HG03342 (cell line): Measurements from ENCODE around the gene HOXB6.

Experiments
- ATAC-seq: cut with Tn5 transposase; IDR thresholded peaks from one replicate; pipeline ENCODE4 v1.9.1; 2021; ENCODE audit warnings: mild to moderate bottlenecking, moderate library complexity; ENCODE audit not compliant: unreplicated experiment

Gene HOXB6

DNA sequence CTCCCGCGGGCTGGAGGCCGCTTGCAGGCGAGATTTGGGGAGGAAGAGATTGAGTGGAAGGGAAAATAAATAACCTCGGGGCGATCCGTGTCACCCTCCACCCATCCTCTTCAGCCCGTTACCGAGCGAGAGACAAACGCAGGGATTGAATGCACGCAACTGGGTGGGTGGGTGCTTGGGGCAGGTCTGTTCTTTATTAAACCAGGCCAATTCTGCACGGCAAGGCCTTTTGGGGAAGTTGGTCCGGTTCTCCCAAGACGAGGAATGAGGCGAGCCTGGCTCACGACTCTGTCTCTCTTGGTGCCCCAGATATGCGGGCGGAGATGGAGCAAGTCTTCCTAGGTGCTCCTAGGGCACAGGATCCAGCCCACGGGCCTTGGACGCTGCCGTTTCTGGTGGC, 6.4 kb upstream of the HOXB6 start:
- ATAC-seq: no peak

GRCh38 chr17:48610282-48611211, 5.8 kb upstream of the HOXB6 start, which contains the start of gene HOXB7:
Gene HOXB7, minus strand, starts transcription at chr17:48611017. Its CDS starts 99 bp downstream, at chr17:48610918.
- no peak for ATAC-seq

- no peak for ATAC-seq
Measured at GRCh38 chr17:48609759-48610281, 5.0 kb upstream of the HOXB6 start.

DNA sequence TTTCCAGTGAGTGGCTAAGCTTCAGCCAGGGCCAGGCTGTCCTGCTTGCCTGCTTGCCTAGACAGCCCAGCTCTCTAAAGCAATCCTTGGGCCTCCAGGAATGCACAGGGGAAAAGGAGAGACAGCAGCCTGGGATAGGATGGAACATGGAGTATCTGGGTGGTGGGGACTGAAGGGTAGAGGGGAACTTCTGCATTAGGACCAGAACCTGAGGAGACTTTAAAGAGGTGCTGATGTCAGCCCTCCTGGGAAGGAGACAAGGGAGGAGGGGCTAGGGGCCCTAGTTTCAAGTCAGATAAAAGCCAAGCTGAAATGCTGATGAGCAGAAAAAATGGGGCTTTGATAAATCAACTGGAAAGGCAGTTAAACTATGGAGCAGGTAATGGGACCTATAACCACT, 4.2 kb upstream of the HOXB6 start:
- ATAC-seq: no peak

GRCh38 chr17:48608494-48608834, 3.7 kb upstream of the HOXB6 start:
- no peak for ATAC-seq

- no peak for ATAC-seq
Measured at GRCh38 chr17:48606892-48607614, 2.3 kb upstream of the HOXB6 start.

DNA sequence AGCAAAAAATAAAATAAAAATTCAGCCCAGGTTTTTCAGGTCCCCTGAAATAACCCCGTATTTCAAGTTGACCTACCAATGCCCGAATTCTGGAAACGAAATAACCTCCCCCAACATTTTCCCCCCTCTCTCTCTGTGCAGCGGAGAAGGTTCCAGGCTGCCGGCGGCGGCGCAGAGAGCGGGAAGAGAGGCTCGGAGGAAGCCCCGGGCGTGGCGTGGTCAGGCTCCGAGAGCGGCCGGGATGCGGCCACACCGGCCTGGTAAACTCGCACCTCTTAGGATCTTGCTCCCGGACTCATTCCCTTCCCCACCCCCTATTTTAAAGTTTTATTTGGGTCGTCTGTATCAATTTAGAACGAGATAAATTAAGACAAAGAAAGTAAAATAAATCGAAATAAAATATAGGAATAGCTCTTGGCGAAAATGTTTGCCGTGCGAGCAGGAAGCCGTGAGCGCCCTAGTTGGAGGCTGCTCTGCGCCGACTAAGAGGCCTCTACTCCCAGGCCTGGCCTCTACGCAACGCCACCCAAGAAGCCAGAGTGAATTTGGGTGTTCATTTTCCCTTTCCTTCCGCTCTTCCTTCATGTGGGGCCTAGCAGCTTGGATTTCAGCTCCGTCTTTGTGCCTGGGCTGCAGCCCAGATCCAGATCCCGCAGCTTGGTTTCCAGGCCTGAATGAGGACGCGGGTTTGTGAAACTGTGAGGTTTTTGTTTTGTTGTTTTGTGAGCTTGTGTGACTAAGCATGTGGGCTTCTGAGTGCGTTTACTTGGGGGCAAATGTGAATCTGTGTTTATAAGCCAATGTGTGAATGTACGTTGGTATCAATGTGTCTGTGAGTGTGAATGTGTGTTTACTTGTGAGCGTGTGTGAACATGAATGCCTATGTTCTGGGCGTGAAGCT, 1.5 kb upstream of the HOXB6 start:
- no peak for ATAC-seq

DNA sequence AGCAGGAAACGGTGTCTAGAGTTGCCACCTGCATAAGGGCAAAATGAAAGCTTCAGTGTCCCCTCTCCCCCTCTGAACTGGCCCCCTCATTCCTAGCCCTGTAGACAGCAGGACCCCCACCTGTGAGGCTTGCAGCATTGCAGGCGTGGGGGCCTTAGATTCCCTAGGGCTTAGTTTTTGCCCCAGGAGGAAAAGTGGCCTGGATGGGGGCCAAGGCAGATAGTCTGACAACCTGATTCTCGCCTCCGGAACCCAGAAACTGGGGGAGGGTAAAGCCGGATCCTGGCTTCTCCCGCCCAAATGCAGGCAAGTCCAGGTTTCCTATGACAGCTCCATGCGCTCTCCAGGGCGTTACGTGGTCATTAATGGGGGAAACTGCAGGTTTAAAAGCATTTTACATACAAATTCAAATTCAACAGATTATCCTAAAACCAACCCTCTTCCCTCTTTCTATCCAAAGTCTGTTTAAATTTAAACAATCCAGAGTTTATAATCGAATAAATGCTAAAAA, 678 bp upstream of the HOXB6 start:
- no peak for ATAC-seq

DNA sequence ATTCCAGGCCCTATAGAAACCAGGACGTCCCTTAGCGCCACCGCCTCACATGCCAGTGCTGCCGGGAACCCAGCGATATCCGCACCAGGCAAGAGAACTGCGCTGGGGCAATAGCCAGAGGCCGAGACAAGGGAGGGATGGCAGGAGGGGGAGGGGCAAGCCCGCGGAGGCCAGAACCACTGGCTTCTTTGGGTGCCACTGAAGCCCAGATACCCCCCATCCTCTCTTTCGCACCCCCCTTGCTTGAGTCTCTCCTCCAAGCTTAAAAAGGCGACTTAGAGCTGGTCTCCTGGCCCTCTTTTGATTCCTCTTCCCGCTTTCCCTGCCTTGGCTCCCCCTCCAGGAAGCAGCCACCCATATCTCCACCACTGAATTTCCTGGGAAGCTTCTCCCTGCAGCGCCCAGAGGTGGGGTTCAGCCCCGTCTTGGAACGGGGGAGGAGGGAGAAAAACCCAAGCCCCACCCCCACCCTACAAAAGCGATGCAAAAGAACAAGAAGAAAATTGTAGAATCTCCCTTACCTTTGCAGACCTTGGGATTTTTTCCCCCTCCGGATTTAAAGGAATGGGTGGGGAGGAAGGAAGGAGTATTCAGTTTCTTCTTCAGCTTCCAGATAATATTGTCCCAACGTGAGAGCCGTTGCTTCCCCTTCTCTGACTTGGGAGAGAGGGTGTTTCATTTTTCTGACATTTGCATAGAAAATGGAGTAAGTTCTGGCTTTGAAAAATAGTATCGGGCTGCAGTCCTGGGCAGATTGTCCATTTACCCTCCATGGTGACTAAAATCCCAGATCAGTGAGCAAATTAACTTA, 622 bp downstream of the HOXB6 start:
- no peak for ATAC-seq

- ATAC-seq: no peak
Measured at GRCh38 chr17:48601539-48602425, 3.0 kb downstream of the HOXB6 start.

DNA sequence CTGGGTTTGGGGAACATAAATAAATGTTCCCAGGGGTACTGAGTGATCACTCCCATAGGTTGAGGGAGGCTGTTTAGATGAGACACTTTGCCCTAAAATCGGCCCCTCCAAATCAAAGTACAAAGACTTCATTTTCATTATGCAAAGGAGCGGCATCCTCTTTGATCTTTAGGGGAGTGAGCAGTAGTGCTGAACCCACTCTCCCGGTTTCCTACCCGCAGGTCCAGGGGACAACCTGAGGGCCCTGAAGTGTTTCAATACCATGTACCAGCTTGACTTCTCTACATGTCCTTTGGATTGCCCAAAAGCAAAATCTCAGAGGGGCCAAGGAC, 3.6 kb downstream of the HOXB6 start:
- no peak for ATAC-seq

DNA sequence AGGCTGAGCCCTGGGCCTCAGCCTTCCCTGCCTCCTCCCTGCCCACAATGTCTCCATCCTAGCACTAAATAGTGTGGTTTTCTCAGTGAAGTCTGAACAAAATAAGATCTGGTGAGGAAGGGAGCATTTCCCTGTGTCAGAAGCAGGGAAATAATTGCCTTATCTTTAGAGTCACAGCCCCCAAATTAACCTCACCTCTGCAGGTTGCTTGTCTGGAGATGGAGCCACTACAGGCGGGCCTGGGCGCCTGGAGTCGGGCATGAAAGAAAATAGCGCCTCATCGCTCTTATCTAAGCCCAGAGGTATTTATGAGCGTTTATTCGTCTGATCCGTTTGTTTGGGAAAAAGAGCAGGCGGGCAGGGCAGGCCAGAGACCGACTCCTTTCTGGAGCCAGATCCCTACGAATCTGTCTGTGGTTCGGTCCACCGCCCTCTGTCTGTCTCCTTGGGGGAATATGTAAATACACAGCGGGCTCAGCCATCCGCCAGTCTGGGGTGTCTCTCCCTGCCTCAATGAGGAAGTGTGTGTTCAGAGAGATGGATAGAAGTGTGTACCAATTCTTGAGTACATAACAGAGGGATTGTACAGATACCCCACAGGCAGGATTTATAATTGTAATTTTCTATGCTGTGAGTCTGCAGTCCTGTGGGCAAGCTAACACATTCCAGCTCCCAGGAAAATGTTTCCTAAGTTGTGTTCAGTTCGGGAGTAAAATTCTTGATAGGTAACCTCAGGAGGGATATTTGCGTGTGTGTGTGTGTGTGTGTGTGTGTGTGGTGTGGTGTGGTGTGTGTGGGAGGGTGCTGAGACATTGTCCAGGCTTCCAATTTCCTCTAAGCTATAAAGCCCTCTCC, 4.3 kb downstream of the HOXB6 start:
- ATAC-seq: no peak

DNA sequence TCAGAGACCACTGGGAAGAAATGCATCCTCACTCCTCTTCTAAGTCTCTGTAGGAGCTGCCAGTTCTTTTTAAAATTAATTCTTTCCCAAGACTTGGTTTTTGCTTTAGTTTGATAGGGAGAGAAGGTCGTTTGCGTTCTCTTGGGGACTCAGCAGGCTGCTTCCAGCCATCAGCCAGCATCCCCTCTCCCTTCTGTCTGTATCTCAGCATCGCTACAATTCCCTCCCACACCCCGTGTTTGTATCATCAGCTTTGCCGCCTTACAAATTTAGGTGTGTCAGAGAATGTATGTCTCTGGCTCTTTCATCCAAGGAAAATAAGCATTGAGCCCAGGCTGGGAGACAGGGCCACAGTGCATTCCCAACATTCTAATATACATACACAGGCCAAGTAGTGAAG, 5.4 kb downstream of the HOXB6 start:
- ATAC-seq: no peak

DNA sequence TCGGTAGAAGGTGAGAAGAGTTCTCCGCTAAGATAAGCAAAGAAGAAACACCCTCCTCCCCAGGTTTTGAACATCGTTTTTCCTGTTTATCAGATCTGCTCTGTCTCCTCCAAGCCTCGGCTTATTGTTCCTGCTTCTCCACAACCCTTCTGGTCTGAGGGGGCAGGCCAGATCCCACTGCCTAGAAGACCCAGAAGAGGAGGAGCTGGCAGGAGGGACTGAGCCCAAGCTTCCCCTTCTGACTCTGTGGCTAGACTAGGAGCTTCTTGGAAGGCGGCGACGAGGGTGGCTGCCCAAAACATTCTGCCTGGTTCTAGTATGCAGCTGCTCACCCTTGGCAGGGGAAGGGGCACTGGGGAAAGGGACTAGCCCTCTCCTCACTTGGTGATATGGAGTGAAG, 6.0 kb downstream of the HOXB6 start:
- ATAC-seq: no peak

DNA sequence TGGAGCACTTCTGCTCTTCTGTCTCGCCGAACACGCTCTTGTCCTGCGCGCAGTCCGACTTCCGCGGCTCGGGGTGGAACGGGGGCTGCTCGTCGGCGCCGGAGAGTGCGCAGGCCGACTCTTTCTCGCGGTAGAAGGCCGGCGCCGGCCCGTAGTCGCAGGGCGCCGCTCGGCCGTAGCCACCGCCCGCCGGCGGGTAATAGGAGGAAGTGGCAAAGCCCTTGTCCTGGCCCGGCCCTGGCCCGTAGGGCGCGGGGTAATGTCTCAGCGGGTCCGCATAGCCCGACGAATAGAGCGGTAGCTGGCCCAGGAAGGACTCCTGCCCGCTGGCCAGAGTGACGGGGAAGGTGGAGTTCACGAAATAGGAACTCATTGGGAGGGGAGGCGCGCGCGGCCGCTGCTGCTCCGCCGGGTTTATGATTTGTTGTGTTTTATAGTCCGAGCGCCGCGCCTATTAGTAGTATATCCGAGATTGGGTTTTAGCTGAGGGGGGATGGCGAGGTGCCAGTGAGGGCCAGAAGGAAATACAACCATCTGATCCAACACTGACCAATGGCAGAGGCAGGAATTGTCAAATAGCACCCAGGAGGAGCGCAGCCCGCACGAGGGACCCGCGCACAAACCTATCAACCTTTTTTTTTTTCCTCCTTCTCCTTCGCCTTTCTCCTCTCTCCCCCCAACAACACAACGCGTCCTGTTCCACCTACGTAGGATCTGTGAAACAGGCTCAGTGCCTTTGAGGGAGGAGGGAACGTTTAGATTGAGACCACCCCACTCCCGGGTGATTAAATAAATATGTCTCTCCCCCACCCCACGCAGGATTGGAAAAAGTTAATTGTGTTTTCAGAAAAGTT, 6.8 kb downstream of the HOXB6 start:
- ATAC-seq: no peak

DNA sequence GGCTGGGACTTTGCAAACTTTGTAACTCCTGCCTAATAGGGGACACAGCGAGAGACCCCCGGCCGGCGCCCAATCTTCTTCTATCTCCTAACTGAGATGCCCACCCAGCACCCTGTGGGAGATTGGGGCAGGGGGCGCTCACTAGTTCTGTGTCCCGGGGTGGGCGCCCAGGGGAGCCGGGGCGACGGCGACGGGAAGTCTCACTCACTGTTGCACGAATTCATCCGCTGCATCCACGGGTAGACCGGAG, 7.3 kb downstream of the HOXB6 start:
- ATAC-seq: no peak

- ATAC-seq: no peak
Measured at GRCh38 chr17:48596735-48597527, 7.9 kb downstream of the HOXB6 start.
